Loucy (cell line): ENCODE results near the gene RPH3AL.

Experiments
- H2AFZ ChIP-seq: fragments of 200-600 bp; sonication (generic); 2 replicates; pipeline ENCODE4 v1.6.0; 2016; ENCODE audit warnings: antibody characterized with exemption, mild to moderate bottlenecking, low read length, moderate library complexity
- H3F3A ChIP-seq: fragments of 200-600 bp; 2 replicates; pipeline ENCODE4 v1.6.0; 2016; ENCODE audit warnings: antibody characterized with exemption, low read depth, mild to moderate bottlenecking
- H3K27me3 ChIP-seq: fragments of 200-600 bp; sonication (generic); 2 replicates; pipeline ENCODE4 v1.6.1; 2014; ENCODE audit warnings: low read length, mild to moderate bottlenecking; ENCODE audit not compliant: insufficient read depth, poor library complexity, severe bottlenecking
- H3K36me3 ChIP-seq: fragments of 200-600 bp; sonication (generic); 2 replicates; pipeline ENCODE4 v1.6.1; 2016; ENCODE audit warnings: low read length; ENCODE audit not compliant: insufficient read depth
- H3K4me1 ChIP-seq: fragments of 200-600 bp; sonication (generic); 2 replicates; pipeline ENCODE4 v1.5.1; 2014; ENCODE audit warnings: low read length, mild to moderate bottlenecking; ENCODE audit not compliant: insufficient read depth, poor library complexity, severe bottlenecking
- H3K4me2 ChIP-seq: fragments of 200-600 bp; sonication (generic); 2 replicates; pipeline ENCODE4 v1.6.0; 2014; ENCODE audit warnings: antibody characterized with exemption, low read length, low read depth, mild to moderate bottlenecking; ENCODE audit not compliant: poor library complexity, severe bottlenecking
- H3K4me3 ChIP-seq: fragments of 200-600 bp; sonication (generic); 2 replicates; pipeline ENCODE4 v1.5.1; 2014; ENCODE audit warnings: low read length, mild to moderate bottlenecking, mixed read lengths; ENCODE audit not compliant: poor library complexity, severe bottlenecking
- H3K79me2 ChIP-seq: fragments of 200-600 bp; sonication (generic); 2 replicates; pipeline ENCODE4 v1.6.1; 2014; ENCODE audit warnings: low read length; ENCODE audit not compliant: insufficient read depth
- H3K9ac ChIP-seq: fragments of 200-600 bp; sonication (generic); 2 replicates; pipeline ENCODE4 v1.6.0; 2014; ENCODE audit warnings: mild to moderate bottlenecking, low read depth, low read length, moderate library complexity; ENCODE audit not compliant: poor library complexity, severe bottlenecking
- H3K9me2 ChIP-seq: fragments of 200-600 bp; sonication (generic); replicated peaks from 2 replicates; pipeline ENCODE4 v1.6.1; 2016; ENCODE audit warnings: low read depth, low read length, mixed read lengths
- H3K9me3 ChIP-seq: fragments of 200-600 bp; sonication (generic); 2 replicates; pipeline ENCODE4 v1.6.1; 2014; ENCODE audit warnings: mild to moderate bottlenecking, antibody characterized with exemption, low read length, low read depth; ENCODE audit not compliant: insufficient read depth
- H4K20me1 ChIP-seq: fragments of 200-600 bp; sonication (generic); 2 replicates; pipeline ENCODE4 v1.6.0; 2014; ENCODE audit warnings: antibody characterized with exemption, low read length, mild to moderate bottlenecking; ENCODE audit not compliant: insufficient read depth, poor library complexity, severe bottlenecking
- CTCF ChIP-seq: fragments of 200-600 bp; sonication (generic); conservative IDR thresholded peaks from 2 replicates; pipeline ENCODE4 v1.5.1; 2014; ENCODE audit warnings: mild to moderate bottlenecking, antibody characterized with exemption, low read length
- EZH2phosphoT487 ChIP-seq: fragments of 200-600 bp; IDR thresholded peaks from 2 replicates; pipeline ENCODE4 v1.6.1; 2018; ENCODE audit warnings: antibody characterized with exemption, mild to moderate bottlenecking, moderate library complexity, borderline replicate concordance

The RPH3AL gene

GRCh38 chr17:336110-337021 is 16.2 kb downstream of the RPH3AL start:
- H3K4me1 ChIP-seq = no peaks in the 10 kb centered on the region

GRCh38 chr17:335691-336090 is 16.9 kb downstream of the RPH3AL start:
- H3K4me3 ChIP-seq = no peak overlapping the region
- no peaks in the 10 kb centered on the region for H3K4me1 ChIP-seq
- H3K9me2 ChIP-seq = no peaks in the 10 kb centered on the region
- no peaks in the 10 kb centered on the region for H3K36me3 ChIP-seq
- H3K79me2 ChIP-seq = no peaks in the 10 kb centered on the region
- no peaks in the 10 kb centered on the region for H3F3A ChIP-seq
- no peaks in the 10 kb centered on the region for H3K9me3 ChIP-seq
- no peak overlapping the region for H3K4me2 ChIP-seq
- H3K27me3 ChIP-seq = no peaks in the 10 kb centered on the region
- TF ChIP-seq CTCF (no peak), EZH2phosphoT487 (no peak)
- no peak overlapping the region for H2AFZ ChIP-seq
- no peak overlapping the region for H3K9ac ChIP-seq
- H4K20me1 ChIP-seq = no peaks in the 10 kb centered on the region

More at GRCh38 chr17:336110-337021, 16.2 kb downstream of the RPH3AL start:
- TF ChIP-seq CTCF = no peak
- TF ChIP-seq EZH2phosphoT487 = no peak
- H3K4me2 ChIP-seq = no peak overlapping the region
- H3K9me3 ChIP-seq = no peaks in the 10 kb centered on the region
- no peaks in the 10 kb centered on the region for H3K36me3 ChIP-seq
- H3K27me3 ChIP-seq = no peaks in the 10 kb centered on the region
- H3K9ac ChIP-seq = no peak overlapping the region
- no peaks in the 10 kb centered on the region for H3F3A ChIP-seq
- no peaks in the 10 kb centered on the region for H4K20me1 ChIP-seq
- H3K4me3 ChIP-seq = no peak overlapping the region
- no peaks in the 10 kb centered on the region for H3K79me2 ChIP-seq
- H2AFZ ChIP-seq = no peak overlapping the region
- no peaks in the 10 kb centered on the region for H3K9me2 ChIP-seq

GRCh38 chr17:334974-335481 is 17.6 kb downstream of the RPH3AL start:
- H3K79me2 ChIP-seq = no peaks in the 10 kb centered on the region
- H3K36me3 ChIP-seq = no peaks in the 10 kb centered on the region
- H3K9me2 ChIP-seq = no peaks in the 10 kb centered on the region
- no peaks in the 10 kb centered on the region for H3F3A ChIP-seq
- no peak overlapping the region for H2AFZ ChIP-seq
- H4K20me1 ChIP-seq = no peaks in the 10 kb centered on the region
- H3K4me2 ChIP-seq = no peak overlapping the region
- H3K4me3 ChIP-seq = no peak overlapping the region
- no peak for TF ChIP-seq CTCF
- no peak for TF ChIP-seq EZH2phosphoT487
- H3K9me3 ChIP-seq = no peaks in the 10 kb centered on the region
- no peaks in the 10 kb centered on the region for H3K4me1 ChIP-seq
- H3K27me3 ChIP-seq = no peaks in the 10 kb centered on the region
- no peak overlapping the region for H3K9ac ChIP-seq
